Hepatocyte (in vitro differentiated cells): ENCODE results near the gene FEZ2. TPM values are rescaled to one million over a fixed set of nuclear protein-coding genes. Genes with fewer than 3 reads are reported as not detected.

Experiments
- DNase-seq: peaks from one replicate; pipeline ENCODE4 v3.0.0-alpha.2; 2016; ENCODE audit warnings: low spot score
- H2AFZ ChIP-seq: fragments of 200-600 bp; sonication (generic); 2 replicates; pipeline ENCODE4 v1.6.0; 2016; ENCODE audit warnings: antibody characterized with exemption, mild to moderate bottlenecking
- H3K27ac ChIP-seq: fragments of 200-600 bp; sonication (generic); 2 replicates; pipeline ENCODE4 v1.5.1; 2016; ENCODE audit warnings: mild to moderate bottlenecking
- H3K27me3 ChIP-seq: fragments of 200-600 bp; sonication (generic); 2 replicates; pipeline ENCODE4 v1.6.1; 2016
- H3K36me3 ChIP-seq: fragments of 200-600 bp; sonication (generic); replicated peaks from 2 replicates; pipeline ENCODE4 v1.5.1; 2016; ENCODE audit warnings: low read depth; ENCODE audit not compliant: insufficient read depth
- H3K4me1 ChIP-seq: fragments of 200-600 bp; sonication (generic); 2 replicates; pipeline ENCODE4 v1.5.1; 2016; ENCODE audit warnings: mild to moderate bottlenecking, moderate library complexity; ENCODE audit not compliant: insufficient read depth
- H3K4me2 ChIP-seq: fragments of 200-600 bp; sonication (generic); 2 replicates; pipeline ENCODE4 v1.6.0; 2016
- H3K4me3 ChIP-seq: fragments of 200-600 bp; sonication (generic); 2 replicates; pipeline ENCODE4 v1.5.1; 2016; ENCODE audit warnings: mild to moderate bottlenecking
- H3K79me2 ChIP-seq: fragments of 200-600 bp; sonication (generic); 2 replicates; pipeline ENCODE4 v1.6.0; 2017; ENCODE audit warnings: mild to moderate bottlenecking
- H3K9me2 ChIP-seq: fragments of 200-600 bp; sonication (generic); replicated peaks from 2 replicates; pipeline ENCODE4 v1.6.0; 2017; ENCODE audit warnings: mild to moderate bottlenecking; ENCODE audit not compliant: insufficient read depth
- H3K9me3 ChIP-seq: fragments of 200-600 bp; sonication (generic); 2 replicates; pipeline ENCODE4 v1.5.1; 2016; ENCODE audit warnings: low read depth, mild to moderate bottlenecking
- H4K20me1 ChIP-seq: fragments of 200-600 bp; sonication (generic); 2 replicates; pipeline ENCODE4 v1.6.0; 2016; ENCODE audit warnings: mild to moderate bottlenecking; ENCODE audit not compliant: insufficient read depth, poor library complexity, severe bottlenecking
- EZH2 ChIP-seq: fragments of 200-600 bp; sonication (generic); IDR thresholded peaks from 2 replicates; pipeline ENCODE4 v1.6.1; 2016; ENCODE audit warnings: antibody characterized with exemption, mild to moderate bottlenecking, borderline replicate concordance
- EZH2phosphoT487 ChIP-seq: fragments of 200-600 bp; sonication (generic); IDR thresholded peaks from one replicate; pipeline ENCODE4 v1.6.1; 2018; ENCODE audit warnings: antibody characterized with exemption, mild to moderate bottlenecking, low read depth, moderate library complexity; ENCODE audit not compliant: unreplicated experiment, severe bottlenecking
- WGBS: methylation state at CpG from one replicate; pipeline ENCODE4 v1.1.6; 2016; ENCODE audit warnings: low lambda C conversion rate; ENCODE audit errors: missing lambda C conversion rate; 5-methylcytosine and 5-hydroxymethylcytosine counted together
- polyA plus RNA-seq: library from polyadenylated mRNA; unstranded; fragments of >200 nt; fragmentation: Nextera tagmentation; extraction: Ambion mirVana; gene quantifications from 2 replicates; pipeline ENCODE4 v1.2.1, GENCODE V29; 2016
- total RNA-seq: library from RNA; depleted of rRNA; stranded (reverse); fragments of >200 nt; gene quantifications from 2 replicates; pipeline ENCODE4 v1.2.3, GENCODE V29; 2014
- TF ChIP-seq, protein P1 (sequence below): fragments of 200-600 bp; sonication (generic); IDR thresholded peaks from 2 replicates; pipeline ENCODE4 v1.5.1; 2016; ENCODE audit warnings: antibody characterized with exemption, mild to moderate bottlenecking; ENCODE audit not compliant: poor library complexity

The FEZ2 gene
- total and polyA plus RNA-seq, 2 experiments from 2014 or later = 14.5 to 45.2 TPM

DNA sequence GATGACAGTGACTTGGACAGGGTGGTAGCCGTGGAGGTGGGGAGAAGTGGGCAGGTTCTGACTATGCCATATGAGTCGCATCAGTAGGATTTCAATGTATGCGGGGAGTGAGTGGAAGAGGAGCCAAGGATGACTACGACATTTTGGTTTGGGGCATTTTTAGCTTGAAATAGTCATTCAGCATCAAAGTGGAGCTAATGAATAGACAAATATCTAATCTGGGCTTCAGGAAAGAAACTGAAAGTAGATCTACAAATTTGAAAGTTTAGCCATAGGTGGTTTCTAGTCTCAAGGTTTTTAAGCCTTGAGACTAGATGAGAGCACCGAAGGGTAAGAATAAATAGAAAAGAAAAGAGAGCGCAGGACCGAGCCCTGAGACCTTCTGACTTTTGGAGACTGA, 58.3 kb downstream of the FEZ2 start:
- no peak for DNase-seq

DNA sequence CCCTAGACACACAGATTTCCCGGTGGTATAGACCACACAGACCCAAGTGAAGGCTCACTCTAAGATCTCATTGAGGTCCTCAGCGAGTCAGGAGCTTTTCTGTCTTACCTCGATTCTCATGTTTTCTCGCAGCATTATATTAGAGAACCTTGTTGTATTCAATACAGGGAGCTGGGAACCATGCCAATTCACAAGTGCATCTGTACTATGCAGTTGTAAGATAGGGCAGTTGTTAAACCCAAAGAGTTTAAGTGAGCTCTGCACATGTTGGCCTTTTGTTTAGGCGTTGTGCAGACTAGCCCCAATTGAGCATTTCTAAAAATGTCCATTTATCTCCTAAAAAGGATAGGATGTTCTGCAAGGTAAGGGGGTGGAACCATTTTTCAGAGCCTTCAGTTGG, 59.6 kb downstream of the FEZ2 start:
- Histone ChIP-seq H3K4me3 (no peak overlapping the region), H3K27me3 (no peaks in the 10 kb centered on the region), H3K27ac (no peak overlapping the region), H3K4me1 (no peaks in the 10 kb centered on the region), H3K79me2 (no peaks in the 10 kb centered on the region), H2AFZ (no peak overlapping the region), H4K20me1 (no peaks in the 10 kb centered on the region), H3K9me3 (no peaks in the 10 kb centered on the region), H3K36me3 (no peaks in the 10 kb centered on the region), H3K9me2 (no peaks in the 10 kb centered on the region), H3K4me2 (no peak overlapping the region)
- TF ChIP-seq EZH2 (no peak), EZH2phosphoT487 (no peak)
- TF ChIP-seq, protein P1, sequence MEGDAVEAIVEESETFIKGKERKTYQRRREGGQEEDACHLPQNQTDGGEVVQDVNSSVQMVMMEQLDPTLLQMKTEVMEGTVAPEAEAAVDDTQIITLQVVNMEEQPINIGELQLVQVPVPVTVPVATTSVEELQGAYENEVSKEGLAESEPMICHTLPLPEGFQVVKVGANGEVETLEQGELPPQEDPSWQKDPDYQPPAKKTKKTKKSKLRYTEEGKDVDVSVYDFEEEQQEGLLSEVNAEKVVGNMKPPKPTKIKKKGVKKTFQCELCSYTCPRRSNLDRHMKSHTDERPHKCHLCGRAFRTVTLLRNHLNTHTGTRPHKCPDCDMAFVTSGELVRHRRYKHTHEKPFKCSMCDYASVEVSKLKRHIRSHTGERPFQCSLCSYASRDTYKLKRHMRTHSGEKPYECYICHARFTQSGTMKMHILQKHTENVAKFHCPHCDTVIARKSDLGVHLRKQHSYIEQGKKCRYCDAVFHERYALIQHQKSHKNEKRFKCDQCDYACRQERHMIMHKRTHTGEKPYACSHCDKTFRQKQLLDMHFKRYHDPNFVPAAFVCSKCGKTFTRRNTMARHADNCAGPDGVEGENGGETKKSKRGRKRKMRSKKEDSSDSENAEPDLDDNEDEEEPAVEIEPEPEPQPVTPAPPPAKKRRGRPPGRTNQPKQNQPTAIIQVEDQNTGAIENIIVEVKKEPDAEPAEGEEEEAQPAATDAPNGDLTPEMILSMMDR = no peak
- no peak for DNase-seq
- 92% methylated on average over 5 of the region's 5 CpGs for WGBS

More for the DNA sequence above, 58.3 kb downstream of the FEZ2 start:
- no peaks in the 10 kb centered on the region for H3K9me2 ChIP-seq
- H3K4me2 ChIP-seq = no peak overlapping the region
- no peaks in the 10 kb centered on the region for H3K4me1 ChIP-seq
- H3K9me3 ChIP-seq = no peaks in the 10 kb centered on the region
- H3K4me3 ChIP-seq = no peak overlapping the region
- 96% methylated on average over 7 of the region's 7 CpGs for WGBS
- no peaks in the 10 kb centered on the region for H4K20me1 ChIP-seq
- TF ChIP-seq EZH2phosphoT487 (no peak), EZH2 (no peak)
- TF ChIP-seq, protein P1 = no peak
- H3K27me3 ChIP-seq = no peaks in the 10 kb centered on the region
- no peak overlapping the region for H2AFZ ChIP-seq
- H3K27ac ChIP-seq = no peak overlapping the region
- H3K36me3 ChIP-seq = no peaks in the 10 kb centered on the region
- no peaks in the 10 kb centered on the region for H3K79me2 ChIP-seq

DNA sequence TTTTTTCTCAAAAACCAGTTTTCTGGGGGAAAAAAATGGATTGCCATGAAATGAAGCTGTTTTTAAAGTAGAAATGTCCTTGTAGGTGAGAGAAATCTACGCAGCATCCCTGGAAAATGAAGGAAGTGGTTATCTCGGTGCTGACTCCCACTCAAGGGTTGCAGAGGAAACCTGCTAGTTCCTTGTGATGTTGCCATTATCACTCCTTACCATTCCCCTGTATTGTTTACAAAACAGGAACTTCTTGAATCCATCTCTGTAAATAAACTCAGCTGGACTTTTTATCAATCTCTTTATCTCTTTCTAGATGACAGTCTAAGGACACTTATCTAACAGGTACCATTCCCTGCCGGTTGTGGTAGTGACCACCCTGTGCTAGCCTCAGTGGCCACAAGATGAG, 61.2 kb downstream of the FEZ2 start:
- Histone ChIP-seq H3K4me2 (no peak overlapping the region), H3K9me3 (no peaks in the 10 kb centered on the region), H3K27me3 (no peaks in the 10 kb centered on the region), H3K79me2 (no peaks in the 10 kb centered on the region), H3K36me3 (no peaks in the 10 kb centered on the region), H3K4me3 (no peak overlapping the region), H3K4me1 (no peaks in the 10 kb centered on the region), H2AFZ (no peak overlapping the region), H3K27ac (no peak overlapping the region), H3K9me2 (no peaks in the 10 kb centered on the region), H4K20me1 (no peaks in the 10 kb centered on the region)
- DNase-seq = no peak
- 67% methylated on average over 3 of the region's 3 CpGs for WGBS
- TF ChIP-seq, protein P1 = no peak
- TF ChIP-seq EZH2phosphoT487 = no peak
- TF ChIP-seq EZH2 = no peak

- DNase-seq = no peak
- TF ChIP-seq, protein P1 = no peak
- TF ChIP-seq EZH2 = no peak
- no peaks in the 10 kb centered on the region for H3K9me2 ChIP-seq
- H3K27ac ChIP-seq = no peak overlapping the region
- H3K9me3 ChIP-seq = no peaks in the 10 kb centered on the region
- no peak overlapping the region for H2AFZ ChIP-seq
- H4K20me1 ChIP-seq = no peaks in the 10 kb centered on the region
- H3K4me1 ChIP-seq = no peaks in the 10 kb centered on the region
- WGBS = 90% methylated on average over 2 of the region's 2 CpGs
- H3K27me3 ChIP-seq = no peaks in the 10 kb centered on the region
- no peaks in the 10 kb centered on the region for H3K79me2 ChIP-seq
- H3K4me2 ChIP-seq = no peak overlapping the region
- H3K36me3 ChIP-seq = no peaks in the 10 kb centered on the region
- no peak overlapping the region for H3K4me3 ChIP-seq
Observed at GRCh38 chr2:36535099-36535498, 62.9 kb downstream of the FEZ2 start.
